Measurements from ENCODE around the gene SSPN. TPM values are rescaled to one million over a fixed set of nuclear protein-coding genes. Genes with fewer than 3 reads are reported as not detected.

SSPN gene
- total RNA-seq, 1 experiment from 2014 or later, result 3.1 TPM

DNA sequence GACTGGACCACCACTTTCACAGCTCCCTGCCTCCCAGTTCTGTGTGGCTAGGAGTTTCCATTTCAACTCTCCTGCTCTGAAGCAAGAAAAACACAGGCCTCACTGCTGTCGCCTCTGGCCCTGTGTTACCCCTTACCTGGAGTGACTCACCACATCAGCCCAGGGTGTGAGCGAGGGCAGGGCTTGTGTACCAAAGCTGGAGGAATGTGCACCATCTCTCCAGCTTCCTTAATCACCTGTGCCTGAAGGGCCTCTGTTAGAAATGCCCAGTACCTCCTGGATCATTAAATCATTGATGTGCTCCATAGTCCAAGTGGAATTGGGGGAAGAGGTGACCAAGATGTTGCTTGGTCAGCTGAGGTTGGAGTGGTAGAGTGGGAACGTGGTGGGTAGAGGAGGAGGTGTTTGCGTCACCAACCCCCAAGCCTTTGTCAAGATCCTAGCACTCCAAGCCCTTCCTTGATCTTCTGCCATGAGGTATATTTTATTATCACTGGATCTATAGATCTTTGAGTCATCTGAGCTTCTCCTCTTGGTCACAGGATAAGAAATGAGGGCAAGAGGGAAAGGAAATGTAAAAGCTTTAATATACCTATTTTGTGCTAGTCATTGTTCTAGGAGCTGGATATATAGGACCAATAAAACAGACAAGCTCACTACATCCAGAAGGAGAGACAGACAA, 51.3 kb downstream of the SSPN start:
- Mint-ChIP-seq H3K36me3 (ENCODE audit: insufficient read depth, unreplicated experiment) (no peaks in the 10 kb centered on the region), H3K9me3 (ENCODE audit: unreplicated experiment) (peaks cover 13% of the 10 kb centered on the region), H3K4me1 (ENCODE audit: low read depth, unreplicated experiment) (peaks cover 8% of the 10 kb centered on the region), H3K27me3 (ENCODE audit: insufficient read depth, unreplicated experiment) (no peaks in the 10 kb centered on the region), H3K27ac (ENCODE audit: unreplicated experiment) (peak overlapping the region; percentile 82), H3K4me3 (ENCODE audit: unreplicated experiment) (no peak overlapping the region)
- intact Hi-C loops (cut with micrococcal nuclease; ENCODE audit: unreplicated experiment), result no loop called here
- Histone ChIP-seq H3K27me3 (replicated peaks; ENCODE audit: control insufficient read depth, insufficient read depth, low read length) (no peaks in the 10 kb centered on the region), H3K9me3 (peaks cover 5% of the 10 kb centered on the region; the same call in 1 of the 2 replicates), H3K4me3 (ENCODE audit: low read depth, low read length) (no peak overlapping the region), H3K36me3 (ENCODE audit: control insufficient read depth, insufficient read depth, low read length) (no peaks in the 10 kb centered on the region), H3K4me1 (peaks cover 11% of the 10 kb centered on the region; the same call in 1 of the 2 replicates)
- no TSS peak for BruUV-seq (replicated peaks)
- POLR2A ChIA-PET, result no interaction called here
- CTCF ChIA-PET, result interaction anchor here (0.9 kb wide), 1 partner anchor 184 kb away, joined by 3 read pairs; no protein-coding TSS in a partner anchor
- TF ChIP-seq, protein P1, sequence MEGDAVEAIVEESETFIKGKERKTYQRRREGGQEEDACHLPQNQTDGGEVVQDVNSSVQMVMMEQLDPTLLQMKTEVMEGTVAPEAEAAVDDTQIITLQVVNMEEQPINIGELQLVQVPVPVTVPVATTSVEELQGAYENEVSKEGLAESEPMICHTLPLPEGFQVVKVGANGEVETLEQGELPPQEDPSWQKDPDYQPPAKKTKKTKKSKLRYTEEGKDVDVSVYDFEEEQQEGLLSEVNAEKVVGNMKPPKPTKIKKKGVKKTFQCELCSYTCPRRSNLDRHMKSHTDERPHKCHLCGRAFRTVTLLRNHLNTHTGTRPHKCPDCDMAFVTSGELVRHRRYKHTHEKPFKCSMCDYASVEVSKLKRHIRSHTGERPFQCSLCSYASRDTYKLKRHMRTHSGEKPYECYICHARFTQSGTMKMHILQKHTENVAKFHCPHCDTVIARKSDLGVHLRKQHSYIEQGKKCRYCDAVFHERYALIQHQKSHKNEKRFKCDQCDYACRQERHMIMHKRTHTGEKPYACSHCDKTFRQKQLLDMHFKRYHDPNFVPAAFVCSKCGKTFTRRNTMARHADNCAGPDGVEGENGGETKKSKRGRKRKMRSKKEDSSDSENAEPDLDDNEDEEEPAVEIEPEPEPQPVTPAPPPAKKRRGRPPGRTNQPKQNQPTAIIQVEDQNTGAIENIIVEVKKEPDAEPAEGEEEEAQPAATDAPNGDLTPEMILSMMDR (IDR thresholded peaks at IDR 0.05; ENCODE audit: insufficient read depth in 1 of 2, low read depth in 1 of 2, low read length in 1 of 2, severe bottlenecking in 1 of 2, unreplicated experiment in 1 of 2), result no peak
- peak; percentile 59 to 81 for DNase-seq

DNA sequence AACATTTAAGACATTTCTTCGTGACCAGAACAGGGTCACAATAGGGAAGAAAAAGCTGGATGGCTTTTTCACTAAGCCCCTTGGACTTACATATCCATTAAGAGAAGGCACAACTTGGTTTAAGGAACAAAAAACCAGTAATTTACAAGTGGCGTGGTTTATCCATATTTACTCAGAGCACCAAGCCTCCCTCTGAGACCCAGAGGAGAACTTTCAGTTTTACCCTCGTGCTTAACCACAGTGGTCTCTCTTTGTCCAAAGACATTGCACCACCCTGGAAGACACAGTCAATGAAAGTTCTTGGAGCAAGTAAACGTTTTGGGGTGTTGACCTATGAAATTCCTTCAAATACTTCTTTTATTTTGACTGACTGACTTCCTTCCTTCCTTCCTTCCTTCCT, 52.5 kb downstream of the SSPN start:
- Mint-ChIP-seq H3K36me3 (ENCODE audit: insufficient read depth, unreplicated experiment) (no peaks in the 10 kb centered on the region), H3K4me1 (ENCODE audit: low read depth, unreplicated experiment) (peaks cover 8% of the 10 kb centered on the region), H3K27ac (ENCODE audit: unreplicated experiment) (no peak overlapping the region), H3K27me3 (ENCODE audit: insufficient read depth, unreplicated experiment) (no peaks in the 10 kb centered on the region), H3K9me3 (ENCODE audit: unreplicated experiment) (peaks cover 13% of the 10 kb centered on the region), H3K4me3 (ENCODE audit: unreplicated experiment) (no peak overlapping the region)
- Histone ChIP-seq H3K27me3 (replicated peaks; ENCODE audit: control insufficient read depth, insufficient read depth, low read length) (no peaks in the 10 kb centered on the region), H3K4me3 (ENCODE audit: low read depth, low read length) (no peak overlapping the region), H3K9me3 (peaks cover 5% of the 10 kb centered on the region; the same call in 1 of the 2 replicates), H3K4me1 (peaks cover 11% of the 10 kb centered on the region; the same call in 1 of the 2 replicates), H3K36me3 (ENCODE audit: control insufficient read depth, insufficient read depth, low read length) (no peaks in the 10 kb centered on the region)
- intact Hi-C loops (cut with micrococcal nuclease; ENCODE audit: unreplicated experiment), result no loop called here
- no TSS peak for BruUV-seq (replicated peaks)
- POLR2A ChIA-PET, result no interaction called here
- no peak for DNase-seq
- CTCF ChIA-PET, result no interaction called here
- TF ChIP-seq, protein P1 (IDR thresholded peaks at IDR 0.05; ENCODE audit: insufficient read depth in 1 of 2, low read depth in 1 of 2, low read length in 1 of 2, severe bottlenecking in 1 of 2, unreplicated experiment in 1 of 2), result no peak

DNA sequence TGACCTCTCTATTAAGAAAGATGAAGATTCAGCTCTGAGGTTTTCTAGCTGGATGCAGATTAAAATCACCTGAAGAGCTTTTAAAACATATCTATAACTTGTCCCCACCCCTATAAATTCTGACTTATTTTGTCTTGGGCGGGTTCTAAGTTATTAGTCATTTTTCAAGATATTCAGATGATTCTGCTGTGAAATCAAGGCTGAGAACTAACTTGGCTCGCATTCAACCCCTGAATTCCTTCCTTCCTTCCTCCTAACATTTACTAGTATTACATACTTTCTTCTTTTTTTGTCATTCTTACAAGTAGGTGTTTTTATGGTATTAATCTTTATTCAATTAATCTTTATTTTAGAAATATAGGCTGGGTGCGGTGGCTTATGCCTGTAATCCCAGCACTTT, 55.4 kb downstream of the SSPN start:
- BruUV-seq (replicated peaks), result no TSS peak
- POLR2A ChIA-PET, result interaction anchor here (0.5 kb wide), 1 partner anchor 41 kb away, joined by 3 read pairs; no protein-coding TSS in a partner anchor
- TF ChIP-seq, protein P1 (IDR thresholded peaks at IDR 0.05; ENCODE audit: insufficient read depth in 1 of 2, low read depth in 1 of 2, low read length in 1 of 2, severe bottlenecking in 1 of 2, unreplicated experiment in 1 of 2), result no peak
- Mint-ChIP-seq H3K27ac (ENCODE audit: unreplicated experiment) (no peak overlapping the region), H3K4me1 (ENCODE audit: low read depth, unreplicated experiment) (peaks cover 8% of the 10 kb centered on the region), H3K4me3 (ENCODE audit: unreplicated experiment) (no peak overlapping the region), H3K27me3 (ENCODE audit: insufficient read depth, unreplicated experiment) (no peaks in the 10 kb centered on the region), H3K9me3 (ENCODE audit: unreplicated experiment) (peaks cover 13% of the 10 kb centered on the region), H3K36me3 (ENCODE audit: insufficient read depth, unreplicated experiment) (no peaks in the 10 kb centered on the region)
- DNase-seq, result no peak
- Histone ChIP-seq H3K9me3 (peaks cover 14% of the 10 kb centered on the region), H3K36me3 (ENCODE audit: control insufficient read depth, insufficient read depth, low read length) (no peaks in the 10 kb centered on the region), H3K27me3 (replicated peaks; ENCODE audit: control insufficient read depth, insufficient read depth, low read length) (no peaks in the 10 kb centered on the region), H3K4me1 (peaks cover 11% of the 10 kb centered on the region; the same call in 1 of the 2 replicates), H3K4me3 (ENCODE audit: low read depth, low read length) (no peak overlapping the region)
- CTCF ChIA-PET, result no interaction called here
- intact Hi-C loops (cut with micrococcal nuclease; ENCODE audit: unreplicated experiment), result no loop called here

All from Caco-2 (cell line).